ENCODE measurements around the gene NDNF.

Gene NDNF

DNA sequence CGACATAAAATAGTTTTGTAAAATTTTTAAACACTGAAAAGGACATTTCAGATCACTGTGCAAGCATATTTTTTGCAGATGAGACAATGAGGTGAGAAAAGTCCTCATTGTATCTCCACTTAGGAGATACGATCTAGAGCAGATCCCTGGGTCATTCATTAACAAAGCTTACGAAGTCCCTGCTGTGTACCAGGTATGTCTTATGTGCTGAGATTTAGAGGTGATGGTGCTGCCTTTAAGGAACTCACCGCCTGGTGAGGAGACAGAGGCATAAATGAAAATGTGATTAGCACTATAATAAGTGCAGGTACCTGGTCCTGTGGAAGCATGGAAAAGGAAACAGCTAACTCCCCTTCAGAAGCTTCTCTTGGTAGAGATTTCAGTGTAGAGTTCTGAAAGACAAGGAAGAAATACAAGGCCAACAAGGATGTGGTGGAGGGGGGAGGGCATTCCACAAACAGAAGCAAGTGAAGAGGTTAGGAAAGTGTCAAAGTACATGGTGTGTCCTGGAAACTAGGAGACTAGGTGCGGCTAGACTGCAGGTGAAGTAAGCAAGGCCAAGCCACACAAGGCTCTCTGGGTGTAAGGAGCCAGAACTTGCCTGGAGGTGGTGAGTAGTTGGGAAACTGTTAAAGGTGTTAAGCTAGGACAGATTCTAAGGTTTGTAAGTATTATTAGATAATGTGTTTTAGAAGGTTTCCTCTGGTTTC lies 1.5 kb upstream of the NDNF start:
- FAIRE-seq = no peak
- no peak for DNase-seq (ENCODE audit: insufficient read length, low spot score)
- no peak for TF ChIP-seq POU2F2 (IDR thresholded peaks at IDR 0.05; ENCODE audit: low read depth, low read length)
- TF ChIP-seq PAX5 (IDR thresholded peaks at IDR 0.05; ENCODE audit: insufficient read depth, low read length, severe bottlenecking) = no peak
- no peak for TF ChIP-seq POLR2AphosphoS5 (IDR thresholded peaks at IDR 0.05; ENCODE audit: low read depth, low read length)
- no peak for TF ChIP-seq POLR2A (IDR thresholded peaks at IDR 0.05; ENCODE audit: low read depth, low read length)
- TF ChIP-seq TAF1 (IDR thresholded peaks at IDR 0.05; ENCODE audit: low read depth, low read length) = no peak
- TF ChIP-seq SPI1 (IDR thresholded peaks at IDR 0.05; ENCODE audit: low read depth, low read length) = no peak

GRCh38 chr4:121073004-121073435 lies 685 bp upstream of the NDNF start:
- TF ChIP-seq POU2F2 (IDR thresholded peaks at IDR 0.05; ENCODE audit: low read depth, low read length) (no peak), POLR2AphosphoS5 (IDR thresholded peaks at IDR 0.05; ENCODE audit: low read depth, low read length) (no peak), TAF1 (IDR thresholded peaks at IDR 0.05; ENCODE audit: low read depth, low read length) (no peak), SPI1 (IDR thresholded peaks at IDR 0.05; ENCODE audit: low read depth, low read length) (no peak), PAX5 (IDR thresholded peaks at IDR 0.05; ENCODE audit: insufficient read depth, low read length, severe bottlenecking) (no peak), POLR2A (IDR thresholded peaks at IDR 0.05; ENCODE audit: low read depth, low read length) (no peak)
- DNase-seq (ENCODE audit: insufficient read length, low spot score) (no peak), FAIRE-seq (no peak)

DNA sequence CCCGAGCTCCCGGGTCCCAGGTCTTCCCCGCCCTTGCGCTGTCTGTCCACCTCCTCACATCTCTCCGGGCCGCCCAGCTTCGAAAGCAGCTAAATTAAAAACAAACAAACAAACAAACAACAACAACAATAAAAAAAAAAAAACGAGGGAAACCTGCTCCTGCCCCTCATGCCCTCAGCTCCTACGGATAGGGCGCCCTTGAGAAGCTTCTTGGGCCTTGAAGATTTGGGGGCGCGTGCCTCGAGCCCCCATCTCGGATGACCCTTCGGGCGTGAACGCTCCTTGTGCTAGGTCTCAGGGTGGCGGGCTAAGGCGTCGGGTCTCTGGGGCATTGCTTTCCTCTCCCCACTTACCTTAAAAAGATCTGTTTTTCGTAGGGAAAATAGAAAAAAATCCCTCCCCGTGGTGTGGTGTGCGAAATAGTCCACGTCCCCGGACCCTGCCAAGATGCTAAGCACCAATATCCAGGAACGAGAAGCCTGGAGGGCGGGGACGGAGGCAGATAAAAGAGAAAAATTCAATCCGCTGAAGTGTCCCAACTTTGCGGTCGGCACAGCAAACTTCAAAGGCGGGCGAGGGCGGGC lies 603 bp downstream of the NDNF start:
- TF ChIP-seq POLR2AphosphoS5 (IDR thresholded peaks at IDR 0.05; ENCODE audit: low read depth, low read length) (no peak), POLR2A (IDR thresholded peaks at IDR 0.05; ENCODE audit: low read depth, low read length) (no peak), SPI1 (IDR thresholded peaks at IDR 0.05; ENCODE audit: low read depth, low read length) (no peak), POU2F2 (IDR thresholded peaks at IDR 0.05; ENCODE audit: low read depth, low read length) (no peak), PAX5 (IDR thresholded peaks at IDR 0.05; ENCODE audit: insufficient read depth, low read length, severe bottlenecking) (no peak), TAF1 (IDR thresholded peaks at IDR 0.05; ENCODE audit: low read depth, low read length) (no peak)
- FAIRE-seq = no peak
- DNase-seq (ENCODE audit: insufficient read length, low spot score) = no peak

DNA sequence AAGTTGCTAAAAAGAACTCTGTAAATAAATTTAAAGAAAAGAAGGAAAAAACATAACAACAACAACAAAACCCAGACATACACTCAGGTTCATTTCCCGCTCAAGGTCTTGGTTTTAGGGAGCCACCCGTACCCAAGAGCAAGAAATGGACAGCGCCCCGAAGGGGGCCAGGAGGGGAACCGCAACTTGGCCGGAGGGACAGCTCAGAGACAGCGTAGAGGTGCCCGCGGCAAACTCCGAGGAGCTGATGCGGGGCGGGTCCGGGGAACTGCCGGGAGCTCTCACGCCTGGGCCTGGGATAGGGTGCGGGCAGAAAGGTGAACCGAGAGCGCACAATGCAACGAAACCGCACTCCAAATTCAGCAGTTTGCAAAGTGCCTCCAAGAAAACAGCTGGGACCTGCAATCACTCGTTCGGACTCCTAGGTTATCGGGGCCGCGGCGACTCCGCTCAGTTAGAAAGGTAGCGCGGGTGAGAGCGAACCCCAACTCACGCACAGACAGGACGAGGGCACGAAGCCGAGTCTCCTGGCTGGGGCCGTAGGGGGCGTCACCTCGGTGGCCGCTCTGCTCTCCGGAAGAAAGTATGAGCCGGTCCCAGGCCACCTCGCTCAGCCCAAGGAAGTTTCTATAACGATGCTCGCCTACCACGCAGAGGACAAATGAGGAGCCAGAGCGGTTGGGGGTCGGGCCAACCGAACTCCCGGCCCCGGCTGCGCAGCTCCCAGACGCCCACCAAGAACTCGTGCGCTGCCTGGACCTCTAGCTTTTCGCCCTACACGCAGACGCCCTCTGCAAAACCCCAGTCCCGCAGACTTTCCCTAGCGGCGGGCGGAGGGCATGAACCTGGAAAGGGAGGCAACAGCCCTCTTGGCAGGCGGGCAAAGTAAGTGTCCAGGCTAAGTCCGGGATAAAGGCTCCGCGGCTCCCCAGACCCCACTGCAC lies 1.4 kb downstream of the NDNF start:
- TF ChIP-seq TAF1 (IDR thresholded peaks at IDR 0.05; ENCODE audit: low read depth, low read length) (no peak), POLR2A (IDR thresholded peaks at IDR 0.05; ENCODE audit: low read depth, low read length) (no peak), POU2F2 (IDR thresholded peaks at IDR 0.05; ENCODE audit: low read depth, low read length) (no peak), POLR2AphosphoS5 (IDR thresholded peaks at IDR 0.05; ENCODE audit: low read depth, low read length) (no peak), PAX5 (IDR thresholded peaks at IDR 0.05; ENCODE audit: insufficient read depth, low read length, severe bottlenecking) (no peak), SPI1 (IDR thresholded peaks at IDR 0.05; ENCODE audit: low read depth, low read length) (no peak)
- no peak for DNase-seq (ENCODE audit: insufficient read length, low spot score)
- no peak for FAIRE-seq

GRCh38 chr4:121070274-121070673 lies 2.1 kb downstream of the NDNF start:
- FAIRE-seq (no peak), DNase-seq (ENCODE audit: insufficient read length, low spot score) (no peak)
- no peak for TF ChIP-seq TAF1 (IDR thresholded peaks at IDR 0.05; ENCODE audit: low read depth, low read length)
- no peak for TF ChIP-seq POU2F2 (IDR thresholded peaks at IDR 0.05; ENCODE audit: low read depth, low read length)
- no peak for TF ChIP-seq SPI1 (IDR thresholded peaks at IDR 0.05; ENCODE audit: low read depth, low read length)
- no peak for TF ChIP-seq POLR2A (IDR thresholded peaks at IDR 0.05; ENCODE audit: low read depth, low read length)
- TF ChIP-seq POLR2AphosphoS5 (IDR thresholded peaks at IDR 0.05; ENCODE audit: low read depth, low read length) = no peak
- TF ChIP-seq PAX5 (IDR thresholded peaks at IDR 0.05; ENCODE audit: insufficient read depth, low read length, severe bottlenecking) = no peak

- FAIRE-seq (no peak), DNase-seq (ENCODE audit: insufficient read length, low spot score) (no peak)
- TF ChIP-seq POLR2AphosphoS5 (IDR thresholded peaks at IDR 0.05; ENCODE audit: low read depth, low read length) = no peak
- no peak for TF ChIP-seq PAX5 (IDR thresholded peaks at IDR 0.05; ENCODE audit: insufficient read depth, low read length, severe bottlenecking)
- TF ChIP-seq SPI1 (IDR thresholded peaks at IDR 0.05; ENCODE audit: low read depth, low read length) = no peak
- no peak for TF ChIP-seq POLR2A (IDR thresholded peaks at IDR 0.05; ENCODE audit: low read depth, low read length)
Observed at GRCh38 chr4:121069430-121069829, 2.9 kb downstream of the NDNF start.

GRCh38 chr4:121064482-121064881 lies 7.9 kb downstream of the NDNF start:
- FAIRE-seq = no peak
- no peak for TF ChIP-seq TAF1 (IDR thresholded peaks at IDR 0.05; ENCODE audit: low read depth, low read length)
- no peak for TF ChIP-seq POLR2AphosphoS5 (IDR thresholded peaks at IDR 0.05; ENCODE audit: low read depth, low read length)
- no peak for TF ChIP-seq POLR2A (IDR thresholded peaks at IDR 0.05; ENCODE audit: low read depth, low read length)
- TF ChIP-seq POU2F2 (IDR thresholded peaks at IDR 0.05; ENCODE audit: low read depth, low read length) = no peak
- no peak for TF ChIP-seq SPI1 (IDR thresholded peaks at IDR 0.05; ENCODE audit: low read depth, low read length)
- no peak for TF ChIP-seq PAX5 (IDR thresholded peaks at IDR 0.05; ENCODE audit: insufficient read depth, low read length, severe bottlenecking)
- no peak for DNase-seq (ENCODE audit: insufficient read length, low spot score)

- DNase-seq (ENCODE audit: insufficient read length, low spot score) (no peak), FAIRE-seq (no peak)
- no peak for TF ChIP-seq POU2F2 (IDR thresholded peaks at IDR 0.05; ENCODE audit: low read depth, low read length)
- no peak for TF ChIP-seq PAX5 (IDR thresholded peaks at IDR 0.05; ENCODE audit: insufficient read depth, low read length, severe bottlenecking)
- TF ChIP-seq POLR2AphosphoS5 (IDR thresholded peaks at IDR 0.05; ENCODE audit: low read depth, low read length) = no peak
- no peak for TF ChIP-seq POLR2A (IDR thresholded peaks at IDR 0.05; ENCODE audit: low read depth, low read length)
- TF ChIP-seq SPI1 (IDR thresholded peaks at IDR 0.05; ENCODE audit: low read depth, low read length) = no peak
- TF ChIP-seq TAF1 (IDR thresholded peaks at IDR 0.05; ENCODE audit: low read depth, low read length) = no peak
Observed at GRCh38 chr4:121062521-121062920, 9.8 kb downstream of the NDNF start.

- DNase-seq (ENCODE audit: insufficient read length, low spot score) (no peak), FAIRE-seq (no peak)
- no peak for TF ChIP-seq POU2F2 (IDR thresholded peaks at IDR 0.05; ENCODE audit: low read depth, low read length)
- TF ChIP-seq PAX5 (IDR thresholded peaks at IDR 0.05; ENCODE audit: insufficient read depth, low read length, severe bottlenecking) = no peak
- TF ChIP-seq SPI1 (IDR thresholded peaks at IDR 0.05; ENCODE audit: low read depth, low read length) = no peak
- no peak for TF ChIP-seq POLR2A (IDR thresholded peaks at IDR 0.05; ENCODE audit: low read depth, low read length)
- TF ChIP-seq TAF1 (IDR thresholded peaks at IDR 0.05; ENCODE audit: low read depth, low read length) = no peak
- no peak for TF ChIP-seq POLR2AphosphoS5 (IDR thresholded peaks at IDR 0.05; ENCODE audit: low read depth, low read length)
Observed at GRCh38 chr4:121061861-121062260, 10.5 kb downstream of the NDNF start.

All from GM12891 (cell line).